SK-N-SH (cell line): ENCODE results near the gene SCN8A. TPM values are rescaled to one million over a fixed set of nuclear protein-coding genes. Genes with fewer than 3 reads are reported as not detected.

Source experiments
- CTCF ChIA-PET: fragments of 300-600, 350-600 bp; formaldehyde crosslinking; extraction: SDS; loops from one replicate; lab custom pipeline; 2021; lab: Yijun Ruan, JAX
- POLR2A ChIA-PET: fragments of 350-600 bp; sonication (Branson Sonifier 250); formaldehyde crosslinking; extraction: SDS; loops from one replicate; lab custom pipeline; 2020; ENCODE audit warnings: antibody characterized with exemption, inconsistent platforms; lab: Yijun Ruan, JAX
- DNase-seq: peaks from one replicate; pipeline ENCODE4 v3.0.0; 2012
- H2AFZ ChIP-seq: fragments of 200-600 bp; sonication (generic); 2 replicates; pipeline ENCODE4 v1.8.1; 2016; ENCODE audit warnings: antibody characterized with exemption, mild to moderate bottlenecking, low read depth
- H3F3A ChIP-seq: fragments of 200-600 bp; sonication (generic); replicated peaks from 2 replicates; pipeline ENCODE3; 2016; ENCODE audit warnings: antibody characterized with exemption, mild to moderate bottlenecking; ENCODE audit not compliant: insufficient read depth
- H3K27ac ChIP-seq, 2 experiments: fragments of 200-500 bp in 1 of 2; fragments of 200-600 bp in 1 of 2; sonication (Bioruptor generic) in 1 of 2; sonication (generic), shearing (Covaris generic) in 1 of 2; 2 replicates each; pipeline versions ENCODE4 v1.5.1 to v1.6.1; 2014 to 2016; ENCODE audit warnings: low read depth in 2 of 2, inconsistent platforms in 1 of 2, low read length in 1 of 2, mild to moderate bottlenecking in 1 of 2, mixed read lengths in 1 of 2
- H3K27me3 ChIP-seq: fragments of 200-600 bp; sonication (generic), shearing (Covaris generic); 2 replicates; pipeline ENCODE4 v1.6.1; 2016; ENCODE audit warnings: mixed run types; ENCODE audit not compliant: insufficient read depth
- H3K36me3 ChIP-seq, 2 experiments: fragments of 200-500 bp in 1 of 2; fragments of 200-600 bp in 1 of 2; sonication (Bioruptor generic) in 1 of 2; sonication (generic) in 1 of 2; replicated peaks in 1 of 2; 2 replicates each; pipeline versions ENCODE3 to v1.5.1; 2014 to 2016; ENCODE audit warnings: low read length in 1 of 2, mild to moderate bottlenecking in 1 of 2; ENCODE audit not compliant: insufficient read depth in 2 of 2, control insufficient read depth in 1 of 2
- H3K4me1 ChIP-seq, 2 experiments: fragments of 200-500 bp in 1 of 2; fragments of 200-600 bp in 1 of 2; sonication (Bioruptor generic) in 1 of 2; sonication (generic), shearing (Covaris generic) in 1 of 2; 2 replicates each; pipeline versions ENCODE4 v1.5.1 to v1.6.1; 2014 to 2016; ENCODE audit warnings: low read depth in 1 of 2, low read length in 1 of 2, mixed run types in 1 of 2; ENCODE audit not compliant: insufficient read depth in 2 of 2, control insufficient read depth in 1 of 2
- H3K4me2 ChIP-seq: fragments of 200-600 bp; sonication (generic), shearing (Covaris generic); 2 replicates; pipeline ENCODE4 v1.6.1; 2017; ENCODE audit warnings: mixed run types
- H3K4me3 ChIP-seq, 2 experiments: fragments of 200-500 bp in 1 of 2; fragments of 200-600 bp in 1 of 2; sonication (Bioruptor generic) in 1 of 2; sonication (generic), shearing (Covaris generic) in 1 of 2; 2 replicates each; pipeline versions ENCODE4 v1.5.1 to v1.8.1; 2014 to 2016; ENCODE audit warnings: low read depth in 2 of 2, inconsistent platforms in 1 of 2, low read length in 1 of 2, mild to moderate bottlenecking in 1 of 2, mixed read lengths in 1 of 2, moderate library complexity in 1 of 2
- H3K79me2 ChIP-seq: fragments of 200-600 bp; sonication (generic); 2 replicates; pipeline ENCODE4 v1.8.1; 2017; ENCODE audit warnings: mild to moderate bottlenecking; ENCODE audit not compliant: insufficient read depth
- H3K9ac ChIP-seq: fragments of 200-600 bp; sonication (generic); 2 replicates; pipeline ENCODE4 v1.6.1; 2017; ENCODE audit warnings: mixed run types
- H3K9me2 ChIP-seq: fragments of 200-600 bp; sonication (generic); 2 replicates; pipeline ENCODE4 v1.6.1; 2017; ENCODE audit warnings: mixed run types
- H3K9me3 ChIP-seq: fragments of 200-600 bp; sonication (generic); 2 replicates; pipeline ENCODE4 v1.6.1; 2017; ENCODE audit warnings: mixed run types, mild to moderate bottlenecking, moderate library complexity
- H4K20me1 ChIP-seq: fragments of 200-600 bp; sonication (generic); 2 replicates; pipeline ENCODE4 v1.6.1; 2017; ENCODE audit warnings: mild to moderate bottlenecking, mixed run types; ENCODE audit not compliant: insufficient read depth
- CHD2 ChIP-seq: fragments of 150-350 bp; IDR thresholded peaks from 2 replicates; pipeline ENCODE4 v1.6.1; 2018; ENCODE audit warnings: low read length; ENCODE audit not compliant: partially characterized antibody
- ELF1 ChIP-seq: IDR thresholded peaks from 2 replicates; pipeline ENCODE4 v1.4.0; 2012
- EZH2phosphoT487 ChIP-seq: fragments of 200-600 bp; sonication (generic); IDR thresholded peaks from 2 replicates; pipeline ENCODE4 v1.6.1; 2017; ENCODE audit warnings: low read depth, mixed run types, mild to moderate bottlenecking, antibody characterized with exemption, moderate library complexity, borderline replicate concordance
- FOSL2 ChIP-seq: IDR thresholded peaks from 2 replicates; pipeline ENCODE4 v1.4.0; 2012; ENCODE audit warnings: low read depth, mild to moderate bottlenecking, moderate library complexity, borderline replicate concordance
- FOXJ3 ChIP-seq: sonication (generic); formaldehyde crosslinking; IDR thresholded peaks from 2 replicates; pipeline ENCODE4 v1.5.1; 2020; ENCODE audit warnings: mild to moderate bottlenecking, missing genetic modification reagents
- FOXM1 ChIP-seq: IDR thresholded peaks from 2 replicates; pipeline ENCODE4 v1.4.0; 2012; ENCODE audit warnings: low read depth, mild to moderate bottlenecking
- GABPA ChIP-seq: IDR thresholded peaks from 2 replicates; pipeline ENCODE4 v1.4.0; 2012; ENCODE audit warnings: low read depth, mild to moderate bottlenecking
- GATA2 ChIP-seq: sonication (generic); formaldehyde crosslinking; IDR thresholded peaks from 2 replicates; pipeline ENCODE4 v1.5.0; 2020; ENCODE audit warnings: mild to moderate bottlenecking, missing genetic modification reagents
- JUND ChIP-seq: IDR thresholded peaks from 2 replicates; pipeline ENCODE4 v1.4.0; 2012
- MAX ChIP-seq: IDR thresholded peaks from 2 replicates; pipeline ENCODE4 v1.4.0; 2012; ENCODE audit warnings: low read depth
- MXI1 ChIP-seq: IDR thresholded peaks from 2 replicates; pipeline ENCODE4 v1.6.1; 2012; ENCODE audit warnings: mild to moderate bottlenecking, low read depth, low read length, improper control_type of control experiment
- NFIC ChIP-seq: IDR thresholded peaks from 2 replicates; pipeline ENCODE4 v1.4.0; 2012; ENCODE audit warnings: borderline replicate concordance
- NRF1 ChIP-seq: IDR thresholded peaks from 2 replicates; pipeline ENCODE4 v1.6.1; 2012; ENCODE audit warnings: low read depth, mild to moderate bottlenecking, low read length
- POLR2AphosphoS5 ChIP-seq: IDR thresholded peaks from 2 replicates; pipeline ENCODE4 v1.6.1; 2012; ENCODE audit warnings: low read depth, low read length
- RAD21 ChIP-seq: IDR thresholded peaks from 2 replicates; pipeline ENCODE4 v1.6.1; 2012; ENCODE audit warnings: mild to moderate bottlenecking, low read length
- RCOR1 ChIP-seq: fragments of 150-350 bp; IDR thresholded peaks from 2 replicates; pipeline ENCODE4 v1.6.1; 2017; ENCODE audit warnings: antibody characterized with exemption, low read length
- RFX5 ChIP-seq: IDR thresholded peaks from 2 replicates; pipeline ENCODE4 v1.6.1; 2012; ENCODE audit warnings: mild to moderate bottlenecking, improper control_type of control experiment, low read length
- RXRA ChIP-seq: IDR thresholded peaks from 2 replicates; pipeline ENCODE4 v1.4.0; 2012; ENCODE audit warnings: low read depth, mild to moderate bottlenecking, borderline replicate concordance
- SIN3A ChIP-seq: IDR thresholded peaks from 2 replicates; pipeline ENCODE4 v1.6.1; 2012; ENCODE audit warnings: low read depth, mild to moderate bottlenecking, low read length, moderate library complexity, borderline replicate concordance
- SMC3 ChIP-seq: IDR thresholded peaks from 2 replicates; pipeline ENCODE4 v1.6.1; 2012; ENCODE audit warnings: low read depth, low read length, improper control_type of control experiment
- TAF1 ChIP-seq: IDR thresholded peaks from 2 replicates; pipeline ENCODE4 v1.6.1; 2012; ENCODE audit warnings: low read depth, mild to moderate bottlenecking, low read length, moderate library complexity, borderline replicate concordance
- TCF12 ChIP-seq: IDR thresholded peaks from 2 replicates; pipeline ENCODE4 v1.4.0; 2012
- TEAD4 ChIP-seq: IDR thresholded peaks from 2 replicates; pipeline ENCODE4 v1.4.0; 2012; ENCODE audit warnings: mild to moderate bottlenecking, borderline replicate concordance; ENCODE audit not compliant: insufficient read depth
- USF2 ChIP-seq: fragments of 150-350 bp; IDR thresholded peaks from 2 replicates; pipeline ENCODE4 v1.6.1; 2017; ENCODE audit warnings: antibody characterized with exemption, low read length, low read depth, borderline replicate concordance
- YY1 ChIP-seq: IDR thresholded peaks from 2 replicates; pipeline ENCODE4 v1.4.0; 2012; ENCODE audit warnings: low read depth, mild to moderate bottlenecking
- ZBTB33 ChIP-seq: IDR thresholded peaks from 2 replicates; pipeline ENCODE4 v1.4.0; 2012; ENCODE audit warnings: low read depth, borderline replicate concordance
- WGBS: methylation state at CpG from one replicate; pipeline ENCODE4 v1.1.6; 2017; ENCODE audit warnings: low lambda C conversion rate; 5-methylcytosine and 5-hydroxymethylcytosine counted together
- polyA plus RNA-seq, 3 experiments: library from polyadenylated mRNA; depleted of rRNA; stranded (reverse); fragments of >200 nt; gene quantifications; 2 replicates each; pipeline ENCODE4 v1.2.3, GENCODE V29; 2012
- TF ChIP-seq, protein P1 (sequence below): IDR thresholded peaks from 2 replicates; pipeline ENCODE4 v1.4.0; 2012; ENCODE audit warnings: low read depth, borderline replicate concordance
- TF ChIP-seq, protein P2 (sequence below): IDR thresholded peaks from 2 replicates; pipeline ENCODE4; 2012
- TF ChIP-seq, protein P3 (sequence below): fragments of 150-350 bp; IDR thresholded peaks from 2 replicates; pipeline ENCODE4 v1.6.1; 2016; ENCODE audit warnings: mild to moderate bottlenecking, low read depth, low read length

SCN8A gene
- polyA plus RNA-seq, 1 of the 3 experiments (the other 2 are of a cell fraction): 7.1 TPM

GRCh38 chr12:51773145-51773869 lies 182.3 kb downstream of the SCN8A start:
- H3F3A ChIP-seq: no peaks in the 10 kb centered on the region
- H3K4me2 ChIP-seq: no peak overlapping the region
- peak overlapping the region in 1 of 2 experiments; percentile 30; a peak in 2 of 4 replicates for H3K27ac ChIP-seq
- POLR2A ChIA-PET: no interaction called here
- no peak for DNase-seq
- no peaks in the 10 kb centered on the region for H3K9me3 ChIP-seq
- H3K4me3 ChIP-seq: no peak overlapping the region
- CTCF ChIA-PET: no interaction called here
- H3K9ac ChIP-seq: no peak overlapping the region
- H3K36me3 ChIP-seq: peaks cover 34 to 44% of the 10 kb centered on the region in 2 experiments
- no peak overlapping the region for H2AFZ ChIP-seq
- H4K20me1 ChIP-seq: no peaks in the 10 kb centered on the region
- no peaks in the 10 kb centered on the region for H3K4me1 ChIP-seq
- no peaks in the 10 kb centered on the region for H3K27me3 ChIP-seq
- no peaks in the 10 kb centered on the region for H3K79me2 ChIP-seq
- WGBS: 96% methylated on average over 2 of the region's 2 CpGs
- H3K9me2 ChIP-seq: no peaks in the 10 kb centered on the region
- TF ChIP-seq SMC3: no peak
- TF ChIP-seq NFIC: peak; percentile 73; the same call in 1 of the 2 replicates
- no peak for TF ChIP-seq FOXM1
- TF ChIP-seq, protein P1, sequence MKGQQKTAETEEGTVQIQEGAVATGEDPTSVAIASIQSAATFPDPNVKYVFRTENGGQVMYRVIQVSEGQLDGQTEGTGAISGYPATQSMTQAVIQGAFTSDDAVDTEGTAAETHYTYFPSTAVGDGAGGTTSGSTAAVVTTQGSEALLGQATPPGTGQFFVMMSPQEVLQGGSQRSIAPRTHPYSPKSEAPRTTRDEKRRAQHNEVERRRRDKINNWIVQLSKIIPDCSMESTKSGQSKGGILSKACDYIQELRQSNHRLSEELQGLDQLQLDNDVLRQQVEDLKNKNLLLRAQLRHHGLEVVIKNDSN: no peak
- TF ChIP-seq JUND: peak; percentile 46
- TF ChIP-seq YY1: no peak
- TF ChIP-seq USF2: no peak
- no peak for TF ChIP-seq RAD21
- no peak for TF ChIP-seq ELF1
- peak; percentile 30; the same call in 1 of the 2 replicates for TF ChIP-seq MAX
- no peak for TF ChIP-seq TAF1
- TF ChIP-seq, protein P2, sequence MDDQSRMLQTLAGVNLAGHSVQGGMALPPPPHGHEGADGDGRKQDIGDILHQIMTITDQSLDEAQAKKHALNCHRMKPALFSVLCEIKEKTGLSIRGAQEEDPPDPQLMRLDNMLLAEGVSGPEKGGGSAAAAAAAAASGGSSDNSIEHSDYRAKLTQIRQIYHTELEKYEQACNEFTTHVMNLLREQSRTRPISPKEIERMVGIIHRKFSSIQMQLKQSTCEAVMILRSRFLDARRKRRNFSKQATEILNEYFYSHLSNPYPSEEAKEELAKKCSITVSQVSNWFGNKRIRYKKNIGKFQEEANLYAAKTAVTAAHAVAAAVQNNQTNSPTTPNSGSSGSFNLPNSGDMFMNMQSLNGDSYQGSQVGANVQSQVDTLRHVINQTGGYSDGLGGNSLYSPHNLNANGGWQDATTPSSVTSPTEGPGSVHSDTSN: peak; percentile 19; the same call in 1 of the 2 replicates
- TF ChIP-seq, protein P3, sequence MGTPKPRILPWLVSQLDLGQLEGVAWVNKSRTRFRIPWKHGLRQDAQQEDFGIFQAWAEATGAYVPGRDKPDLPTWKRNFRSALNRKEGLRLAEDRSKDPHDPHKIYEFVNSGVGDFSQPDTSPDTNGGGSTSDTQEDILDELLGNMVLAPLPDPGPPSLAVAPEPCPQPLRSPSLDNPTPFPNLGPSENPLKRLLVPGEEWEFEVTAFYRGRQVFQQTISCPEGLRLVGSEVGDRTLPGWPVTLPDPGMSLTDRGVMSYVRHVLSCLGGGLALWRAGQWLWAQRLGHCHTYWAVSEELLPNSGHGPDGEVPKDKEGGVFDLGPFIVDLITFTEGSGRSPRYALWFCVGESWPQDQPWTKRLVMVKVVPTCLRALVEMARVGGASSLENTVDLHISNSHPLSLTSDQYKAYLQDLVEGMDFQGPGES: no peak
- no peak for TF ChIP-seq NRF1
- no peak for TF ChIP-seq RCOR1
- no peak for TF ChIP-seq TEAD4
- no peak for TF ChIP-seq GATA2 (CRISPR knock-in tag)
- no peak for TF ChIP-seq FOXJ3
- TF ChIP-seq POLR2AphosphoS5: no peak
- no peak for TF ChIP-seq EZH2phosphoT487
- TF ChIP-seq FOSL2: 0 out of 2 replicates have a peak, but pooled peaks have one; percentile 53
- no peak for TF ChIP-seq SIN3A
- TF ChIP-seq TCF12: peak; percentile 70
- no peak for TF ChIP-seq MXI1
- no peak for TF ChIP-seq RFX5
- no peak for TF ChIP-seq CHD2
- no peak for TF ChIP-seq GABPA
- no peak for TF ChIP-seq ZBTB33
- no peak for TF ChIP-seq RXRA
